ENCODE results near the gene SMAD6.
"Not testable (repeated sequence)": the region's sequence is repeated elsewhere in the genome, so short reads cannot be mapped to it uniquely, and the experiment has no call there.

Gene SMAD6

GRCh38 chr15:66742286-66742685 is 40.2 kb downstream of the SMAD6 start:
- no peak for DNase-seq (ENCODE audit: low read depth in 2 of 2)

- no peak for DNase-seq (ENCODE audit: low read depth in 2 of 2)
These were observed 41.2 kb downstream of the SMAD6 start for GRCh38 chr15:66743204-66743603.

- no peak for DNase-seq (ENCODE audit: low read depth in 2 of 2)
These were observed 41.9 kb downstream of the SMAD6 start for GRCh38 chr15:66743703-66744536.

DNA sequence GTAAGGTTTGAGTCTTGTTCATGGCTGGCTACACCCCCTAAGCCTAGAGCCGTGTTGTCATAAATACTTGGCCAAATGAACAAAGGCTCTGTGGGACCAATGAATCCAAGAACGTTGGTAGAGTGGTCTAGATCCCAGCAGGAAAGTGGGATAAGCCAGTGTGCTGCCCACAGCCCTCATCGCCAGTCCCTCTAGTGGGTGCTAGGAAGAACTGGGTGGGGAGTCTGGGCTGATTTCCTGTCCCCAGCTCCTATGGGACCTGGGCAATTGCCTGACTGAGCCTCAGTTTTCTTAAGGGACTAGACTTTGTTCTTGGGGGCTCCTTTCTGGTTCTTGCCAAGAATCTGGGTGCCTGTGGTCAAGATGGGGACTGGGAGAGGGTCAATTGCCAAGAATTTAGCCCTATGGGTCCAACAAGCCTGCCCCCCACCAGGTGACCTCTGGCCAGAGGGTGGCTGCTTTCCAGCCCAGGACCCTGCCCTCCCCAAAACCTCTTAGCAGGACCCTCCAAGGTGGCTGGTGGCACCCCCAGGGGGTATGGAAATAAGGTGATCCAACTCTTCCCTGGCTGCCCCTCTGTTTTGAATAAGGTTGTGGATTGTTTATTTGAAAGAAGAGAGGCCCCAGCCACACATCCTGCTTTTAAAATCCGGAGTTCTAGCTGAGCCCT is 42.7 kb downstream of the SMAD6 start:
- no peak for DNase-seq (ENCODE audit: low read depth in 2 of 2)

DNA sequence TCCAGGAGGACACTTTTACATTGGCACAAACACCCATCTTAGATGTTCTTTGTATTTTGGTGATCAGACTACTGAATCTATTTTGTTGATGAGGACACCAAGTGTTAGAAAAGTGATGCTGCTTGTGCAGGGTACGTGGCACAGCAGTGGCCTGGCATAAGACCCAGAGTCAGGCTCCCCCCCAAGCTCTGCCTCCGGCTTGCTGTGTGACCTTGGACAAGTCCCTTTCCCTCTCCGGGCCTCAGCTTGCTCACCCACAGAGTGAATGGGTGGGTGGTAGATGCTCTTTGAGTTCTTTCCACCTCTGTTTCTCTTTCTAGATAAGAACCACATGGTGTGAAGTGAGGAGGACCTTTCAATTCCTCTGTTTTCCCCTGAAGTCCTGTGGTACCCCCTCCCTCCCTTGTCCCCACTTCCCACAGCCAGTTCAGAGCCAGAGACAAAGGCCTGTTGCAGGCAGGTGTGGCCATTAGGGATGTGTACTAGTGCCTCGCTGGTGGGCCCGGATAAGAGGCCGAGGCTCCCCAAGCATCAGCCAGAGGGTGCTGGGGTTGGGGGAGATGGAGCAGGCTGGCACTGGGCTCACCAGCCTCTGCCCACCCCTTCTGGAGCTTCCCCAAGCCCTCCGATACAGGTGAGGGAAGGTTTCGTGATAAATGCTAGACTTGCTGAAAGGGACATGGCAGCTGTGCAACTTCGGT is 43.6 kb downstream of the SMAD6 start:
- DNase-seq (ENCODE audit: low read depth in 2 of 2): no peak

DNA sequence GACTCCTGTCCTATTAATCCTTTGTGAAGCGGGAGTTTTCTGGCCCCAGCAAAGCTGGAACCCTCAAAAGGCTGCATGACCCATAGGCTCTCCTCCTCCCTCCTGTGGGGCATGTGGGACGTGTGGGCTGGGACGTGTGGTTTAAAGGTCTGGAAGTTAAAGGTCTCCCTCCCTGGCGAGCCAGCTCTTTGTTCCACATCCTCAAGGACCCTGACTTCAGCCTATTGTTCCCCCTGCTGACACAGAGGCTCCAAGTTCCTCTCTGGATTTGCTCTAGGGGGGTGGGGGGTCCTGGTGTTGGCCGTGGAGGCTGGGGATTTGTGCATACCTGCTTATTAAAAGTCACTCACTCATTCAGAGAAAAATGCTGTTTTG is 44.2 kb downstream of the SMAD6 start:
- DNase-seq (ENCODE audit: low read depth in 2 of 2): no peak

DNA sequence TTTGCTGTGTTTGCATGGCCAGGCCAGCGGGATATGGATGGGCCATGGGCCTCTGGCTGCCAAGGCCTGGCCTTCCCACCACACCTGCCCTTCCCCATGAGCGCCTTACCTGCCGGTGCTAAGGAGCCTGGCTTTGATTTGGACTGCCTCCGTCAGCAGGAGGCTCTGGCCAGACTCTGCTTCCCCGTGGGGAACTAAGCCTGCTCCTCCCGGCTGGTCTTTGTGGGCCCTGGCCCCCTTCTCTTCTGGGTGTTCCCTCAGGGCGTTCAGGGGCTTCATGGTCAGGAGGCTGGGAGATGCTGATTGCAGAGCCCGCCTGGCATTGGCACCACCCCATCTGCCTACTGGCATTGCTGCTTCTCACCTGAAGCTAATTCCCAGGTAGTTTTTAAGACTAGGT is 45.2 kb downstream of the SMAD6 start:
- DNase-seq (ENCODE audit: low read depth in 2 of 2): no peak

GRCh38 chr15:66747886-66748707 is 46.1 kb downstream of the SMAD6 start:
- DNase-seq (ENCODE audit: low read depth in 2 of 2): no peak

GRCh38 chr15:66748708-66749035 is 46.6 kb downstream of the SMAD6 start:
- DNase-seq (ENCODE audit: low read depth in 2 of 2): no peak

- DNase-seq (ENCODE audit: low read depth in 2 of 2): no peak
These were observed 48.0 kb downstream of the SMAD6 start for GRCh38 chr15:66749841-66750575.

DNA sequence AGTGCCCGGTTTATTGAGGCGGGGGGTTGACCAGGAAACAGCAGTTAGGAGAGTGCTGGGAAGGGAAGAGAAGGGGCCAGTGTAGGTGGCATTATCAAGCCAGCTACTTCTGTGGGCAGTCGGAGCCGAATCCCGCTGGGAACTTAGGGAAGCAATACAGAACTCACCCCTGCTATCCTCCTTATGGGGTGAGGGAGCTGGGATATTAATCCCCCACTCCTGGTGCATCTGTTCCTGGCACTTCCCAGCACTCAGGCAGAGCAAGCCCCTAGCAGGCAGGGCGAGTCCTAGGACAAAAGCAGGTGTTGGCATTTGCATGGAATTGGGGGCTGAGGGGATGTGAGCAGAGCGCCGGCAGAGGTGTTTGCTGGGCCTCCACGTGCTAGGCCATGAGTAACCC is 48.6 kb downstream of the SMAD6 start:
- no peak for DNase-seq (ENCODE audit: low read depth in 2 of 2)

- DNase-seq (ENCODE audit: low read depth in 2 of 2): no peak
These were observed 49.5 kb downstream of the SMAD6 start for GRCh38 chr15:66751579-66751978.

DNA sequence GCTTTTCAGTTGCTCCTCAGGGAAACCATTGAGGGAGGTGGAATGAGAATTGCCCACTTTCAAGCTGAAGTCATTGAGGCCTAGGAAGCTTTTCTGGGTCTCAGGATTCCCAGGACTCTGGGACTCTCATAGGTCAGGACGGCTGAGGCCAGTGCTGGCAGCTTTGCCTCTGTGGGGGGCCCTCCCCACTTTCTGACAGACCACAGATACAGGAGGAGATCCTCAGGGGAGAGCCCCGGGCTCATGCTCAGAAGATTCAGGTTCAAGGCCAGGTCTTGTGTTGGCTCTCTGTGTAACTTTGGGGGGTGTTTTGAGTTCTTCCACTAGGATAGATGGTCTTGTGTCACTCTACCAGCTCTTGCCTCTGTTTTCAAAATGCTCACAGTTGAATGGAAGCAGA is 50.0 kb downstream of the SMAD6 start:
- no peak for DNase-seq (ENCODE audit: low read depth in 2 of 2)

DNA sequence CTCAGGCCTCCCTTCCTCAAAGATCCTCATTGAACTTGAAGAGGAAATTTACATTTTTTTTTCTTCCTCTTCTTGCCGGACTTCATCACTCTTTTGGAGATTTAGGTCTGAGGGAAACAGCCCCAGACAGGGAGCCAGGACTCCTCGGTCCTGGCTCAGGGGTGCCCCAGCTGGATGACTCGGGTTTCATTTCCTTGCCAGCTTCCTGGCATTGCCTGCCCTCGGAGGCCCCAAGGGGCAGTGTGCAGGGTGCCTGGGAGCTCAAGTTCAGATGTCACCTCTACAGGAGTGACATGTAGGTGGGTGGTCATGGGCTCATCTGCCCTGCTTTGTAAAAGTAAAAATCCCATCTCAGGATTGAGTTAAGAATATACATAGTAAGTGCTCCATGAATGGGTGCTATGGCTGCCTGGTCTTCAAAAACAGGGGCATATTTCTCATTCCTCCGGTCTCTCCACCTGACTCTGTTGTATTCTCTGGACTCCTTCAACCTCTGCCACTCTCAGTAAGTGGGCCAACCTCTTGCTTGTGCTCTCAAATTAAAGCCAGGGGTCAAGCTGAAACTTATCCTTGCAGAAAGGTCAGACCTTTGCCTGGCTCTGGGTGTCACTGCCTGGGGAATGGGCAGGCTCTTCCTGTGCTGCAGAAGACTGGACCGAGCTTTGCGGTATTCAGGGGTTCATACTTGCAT is 51.8 kb downstream of the SMAD6 start:
- DNase-seq (ENCODE audit: low read depth in 2 of 2): no peak

DNA sequence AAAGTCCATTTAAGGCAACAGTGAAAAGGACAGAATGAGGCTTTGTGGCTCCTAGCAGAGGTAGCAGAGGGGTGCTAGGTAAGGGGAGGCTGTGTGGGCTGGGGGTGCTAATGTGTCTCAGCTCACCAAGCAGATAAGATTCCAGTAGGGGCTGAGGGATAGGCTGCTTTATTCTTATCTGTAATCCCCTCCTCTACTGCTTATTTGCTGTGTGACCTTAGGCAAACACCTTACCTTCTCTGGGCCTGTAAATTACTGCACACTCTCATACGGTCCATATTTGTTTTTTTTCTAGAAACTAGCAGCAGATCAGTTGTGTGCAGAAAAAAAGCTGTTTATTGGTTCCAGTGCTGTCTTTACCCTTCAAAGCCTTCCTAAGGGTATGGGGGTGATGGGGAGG is 52.8 kb downstream of the SMAD6 start:
- DNase-seq (ENCODE audit: low read depth in 2 of 2): no peak

DNA sequence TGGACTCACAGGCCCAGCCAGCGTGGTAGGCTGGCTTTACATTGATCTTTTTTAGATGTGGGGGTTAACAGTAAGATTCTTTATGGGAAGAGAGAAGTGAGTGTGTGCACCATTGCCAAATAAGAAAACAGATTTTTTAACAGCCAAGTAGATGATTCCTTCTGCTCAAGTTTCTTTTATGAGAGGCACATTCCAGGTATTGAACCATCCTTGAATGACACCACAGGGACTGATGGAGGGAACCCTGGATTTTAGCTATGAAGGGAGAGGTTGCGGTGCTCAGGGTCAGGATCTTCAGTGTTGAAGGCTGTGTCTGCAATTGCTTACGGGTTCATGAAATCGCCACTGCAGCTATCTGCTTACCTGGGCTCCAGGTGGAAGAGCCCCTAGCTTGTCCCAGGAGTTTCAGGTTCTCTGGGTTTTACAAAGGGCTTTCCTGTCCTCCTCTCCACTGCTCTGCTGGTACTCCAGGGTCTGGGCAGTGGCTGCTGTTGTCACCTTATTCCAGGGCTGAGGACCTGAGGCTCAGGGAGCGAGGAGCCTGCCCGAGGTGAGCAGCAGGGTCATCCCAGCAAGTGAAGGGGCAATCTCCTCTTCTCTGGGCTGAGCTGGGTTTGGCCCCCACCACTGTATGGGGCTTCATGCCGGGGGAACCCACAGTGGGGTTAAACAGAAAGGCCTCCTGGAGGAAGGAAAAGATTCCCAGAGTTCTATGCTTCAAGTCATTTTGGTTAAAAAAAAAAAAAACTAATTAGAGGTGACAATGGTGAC is 53.4 kb downstream of the SMAD6 start:
- DNase-seq (ENCODE audit: low read depth in 2 of 2): no peak

DNA sequence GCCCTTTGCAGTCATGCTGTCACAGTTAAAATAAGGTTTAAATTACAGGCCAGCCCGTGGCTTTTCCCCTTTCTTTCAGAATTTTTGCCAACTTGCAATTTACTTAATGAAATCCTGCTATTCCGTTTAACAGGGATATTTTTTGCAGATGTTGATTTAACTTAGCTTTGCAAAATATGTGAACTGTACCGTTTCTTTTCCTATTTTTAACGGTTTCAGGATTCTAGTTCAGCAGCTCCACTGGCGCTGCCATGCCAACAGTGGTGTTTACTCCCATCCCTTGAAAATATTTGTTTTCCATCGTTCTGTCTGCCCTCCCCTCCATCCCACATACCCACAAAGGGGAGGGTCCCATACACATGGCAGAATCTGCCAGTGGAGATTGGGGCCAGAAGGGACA is 54.3 kb downstream of the SMAD6 start:
- no peak for DNase-seq (ENCODE audit: low read depth in 2 of 2)

- DNase-seq (ENCODE audit: low read depth in 2 of 2): no peak
These were observed 55.0 kb downstream of the SMAD6 start for GRCh38 chr15:66757030-66757429.

- DNase-seq (ENCODE audit: low read depth in 2 of 2): no peak
These were observed 55.5 kb downstream of the SMAD6 start for GRCh38 chr15:66757521-66757920.

DNA sequence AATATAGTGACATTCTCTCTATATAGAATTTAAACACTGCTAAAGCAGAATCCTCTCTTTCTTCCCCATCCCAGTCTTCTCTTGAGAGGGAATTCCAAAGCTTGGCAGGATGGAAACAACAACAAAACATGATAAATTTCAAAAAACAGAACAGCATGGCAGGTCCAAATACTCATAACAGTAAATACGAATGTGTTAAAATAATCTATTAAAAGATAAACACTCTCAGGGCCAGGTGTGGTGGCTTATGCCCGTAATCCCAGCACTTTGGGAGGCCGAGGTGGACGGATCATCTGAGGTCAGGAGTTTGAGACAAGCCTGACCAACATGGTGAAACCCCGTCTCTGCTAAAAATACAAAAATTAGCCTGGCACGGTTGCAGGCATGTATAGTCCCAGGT is 56.2 kb downstream of the SMAD6 start:
- DNase-seq (ENCODE audit: low read depth in 2 of 2): not testable (repeated sequence)
